T-helper 22 cell (primary cell): ENCODE results near the gene C1orf122.

Experiments used
- DNase-seq: peaks from one replicate; pipeline ENCODE4 v3.0.0-alpha.2; 2020; ENCODE audit warnings: low read depth

Gene C1orf122

DNA sequence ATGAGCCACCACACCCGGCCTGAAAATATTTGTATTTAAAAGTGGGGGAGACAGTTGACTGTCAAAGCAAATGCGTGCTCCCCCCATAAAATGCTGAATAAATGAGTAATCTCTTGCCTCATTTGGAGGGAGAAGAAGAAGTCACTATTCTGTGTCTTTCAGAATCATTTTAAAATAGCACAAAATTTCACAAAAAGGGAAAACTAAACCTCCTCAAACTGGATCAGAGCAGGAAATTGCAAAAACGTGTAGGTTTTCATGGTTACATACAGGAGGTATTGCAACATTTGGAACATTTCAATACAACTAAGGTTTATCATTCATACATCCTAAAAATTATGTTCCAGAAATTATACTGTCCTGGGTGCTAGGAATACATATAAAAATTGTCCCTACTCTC is 38.2 kb downstream of the C1orf122 start:
- no peak for DNase-seq

DNA sequence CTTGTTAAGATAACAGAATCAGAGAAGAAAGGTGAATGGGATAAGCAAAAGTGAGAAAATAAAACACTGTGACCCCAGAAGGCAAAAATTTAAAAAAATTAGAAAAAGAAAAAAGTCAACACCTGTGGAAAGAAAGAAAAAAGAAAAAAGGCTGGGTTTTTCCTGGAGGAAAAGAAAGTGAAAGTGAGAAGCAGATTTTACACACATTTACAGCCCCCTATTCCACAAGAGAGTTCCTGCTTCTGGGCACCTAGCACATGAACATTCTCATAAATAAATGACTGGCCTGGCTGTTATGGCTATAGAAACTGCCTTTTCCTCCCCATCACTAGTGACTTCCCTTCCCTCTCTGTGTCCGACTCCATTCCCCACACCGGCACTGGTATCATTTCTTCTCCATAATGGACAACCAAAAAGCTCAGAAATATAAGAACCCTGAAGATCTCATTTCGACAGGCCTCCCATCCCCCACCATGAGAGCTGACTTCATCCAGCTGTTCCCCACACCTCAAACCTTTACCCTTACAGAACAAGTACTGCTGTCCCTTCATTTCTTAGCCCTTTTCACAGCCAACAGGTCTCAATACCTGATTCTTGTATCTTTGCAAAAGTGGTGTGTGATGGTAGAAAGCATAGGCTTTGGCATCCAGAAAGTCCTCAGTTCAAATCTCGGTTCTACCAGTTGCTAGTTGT is 39.2 kb downstream of the C1orf122 start:
- no peak for DNase-seq

DNA sequence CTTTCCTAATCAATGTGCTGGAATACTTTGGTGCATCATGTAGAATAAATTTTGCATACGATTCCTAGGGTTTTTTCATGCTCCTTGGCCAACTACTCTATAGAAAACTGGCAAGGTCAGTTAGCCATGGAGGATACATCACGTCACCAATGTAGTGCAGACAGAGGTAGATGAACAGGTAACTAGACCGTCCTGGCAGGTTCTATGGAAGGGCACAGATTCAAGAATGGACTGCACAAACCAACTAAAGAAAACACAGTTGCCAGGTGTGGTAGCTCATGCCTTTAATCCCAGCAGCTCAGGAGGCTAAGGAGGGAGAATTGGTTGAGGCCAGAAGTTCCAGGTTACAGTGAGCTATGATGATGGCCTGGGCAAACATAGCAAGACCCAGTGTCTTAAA is 41.9 kb downstream of the C1orf122 start:
- no peak for DNase-seq

DNA sequence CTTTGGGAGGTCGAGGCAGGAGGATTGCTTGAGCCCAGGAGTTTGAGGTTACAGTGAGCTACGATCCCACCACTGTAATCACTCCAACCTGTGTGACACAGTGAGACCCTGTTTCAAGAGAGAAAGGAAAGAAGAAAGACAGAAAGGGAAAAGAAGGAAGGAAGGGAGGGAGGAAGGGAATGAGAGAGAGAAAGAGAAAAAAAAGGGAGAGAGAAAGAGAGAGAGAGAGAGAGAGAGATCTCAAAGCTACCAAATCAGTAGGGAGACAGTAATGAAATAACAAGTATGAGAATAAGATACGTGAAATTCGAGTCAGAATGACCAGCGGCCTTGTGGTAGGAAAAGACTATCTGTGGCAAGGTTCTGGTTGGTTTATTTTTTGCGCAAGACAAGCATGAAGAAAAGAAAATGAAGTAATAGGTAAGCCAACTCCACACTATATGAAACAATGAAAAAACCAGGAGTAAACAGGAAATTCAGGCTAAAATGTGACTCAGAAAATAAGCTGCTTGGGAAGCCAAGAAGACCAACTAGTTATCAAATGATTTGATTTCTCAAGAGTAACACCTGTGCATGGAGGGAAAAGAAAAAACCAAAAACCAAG is 42.9 kb downstream of the C1orf122 start:
- DNase-seq, result no peak

DNA sequence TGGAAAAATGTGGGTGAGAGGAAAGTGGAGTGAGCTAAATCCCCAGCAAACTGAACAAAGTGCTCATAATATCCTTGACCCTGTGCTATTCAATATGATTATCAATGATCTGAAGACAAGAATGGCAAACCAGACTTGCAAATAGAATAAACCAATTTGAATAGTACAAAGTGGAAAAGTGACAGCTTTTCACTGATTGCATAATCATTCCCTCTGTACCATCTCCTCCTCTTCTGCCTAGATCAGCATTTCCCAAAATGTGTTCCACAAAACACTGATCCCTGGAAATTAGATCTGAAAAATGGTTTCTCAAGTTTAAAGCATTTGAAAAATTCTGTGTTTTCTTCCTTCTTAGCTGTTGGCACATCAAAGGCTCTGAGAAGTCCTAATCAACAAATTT is 43.7 kb downstream of the C1orf122 start:
- no peak for DNase-seq

DNA sequence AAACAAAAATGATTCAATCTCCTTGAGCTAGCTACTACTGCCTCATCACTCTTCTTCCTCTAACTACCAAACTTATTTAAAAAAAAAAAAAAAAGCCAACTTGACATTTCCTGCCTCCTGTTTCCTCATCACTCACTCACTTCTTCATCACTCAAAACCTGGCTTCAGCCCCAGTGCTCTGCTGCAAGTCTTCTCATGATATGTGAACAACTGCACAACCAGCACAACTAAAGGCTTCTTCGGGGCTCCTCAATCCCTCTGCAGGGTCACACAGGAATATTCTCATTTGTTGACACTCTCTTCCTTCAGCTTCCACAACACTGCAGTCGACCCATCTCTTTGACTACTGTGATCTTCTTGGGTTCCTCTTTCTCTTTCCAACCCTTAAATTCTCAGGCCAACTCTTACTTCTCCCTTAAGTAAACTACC is 44.2 kb downstream of the C1orf122 start:
- DNase-seq, result no peak

DNA sequence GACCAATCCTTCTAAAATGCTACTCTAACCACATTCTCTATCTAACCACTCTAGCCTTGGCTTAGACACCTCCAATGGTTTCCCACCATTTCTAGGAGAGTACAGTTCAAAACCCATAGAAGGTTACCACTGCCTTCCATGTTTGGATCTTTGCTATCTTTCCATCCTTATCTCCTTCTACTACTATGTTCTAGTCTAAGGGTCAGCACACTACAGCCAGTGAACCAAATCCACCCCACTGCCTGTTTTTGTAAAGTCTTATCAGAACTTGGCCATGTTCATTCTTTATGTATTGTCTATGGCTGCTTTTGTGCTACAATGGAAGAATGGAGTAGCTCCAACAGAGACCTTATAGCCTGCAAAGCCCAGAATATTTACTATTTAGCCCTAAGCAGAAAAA is 45.6 kb downstream of the C1orf122 start:
- DNase-seq, result no peak

DNA sequence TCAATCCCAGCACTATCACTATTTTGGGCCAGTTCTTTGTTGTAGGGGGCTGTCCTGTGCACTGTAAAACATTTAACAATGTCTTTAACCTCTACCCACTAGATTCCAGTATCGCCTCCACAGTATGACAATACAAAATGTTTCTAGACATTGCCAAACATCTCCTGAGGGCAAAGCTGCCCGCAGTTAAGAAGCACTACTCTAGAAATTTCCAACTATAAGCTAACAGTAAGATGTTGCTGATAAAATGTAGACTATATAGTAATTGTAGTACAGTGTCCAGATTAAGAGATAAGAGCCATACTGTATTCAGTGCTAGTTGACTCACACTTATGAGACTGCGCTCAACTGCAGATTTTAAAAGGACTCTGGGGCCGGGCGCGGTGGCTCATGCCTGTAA is 46.8 kb downstream of the C1orf122 start:
- no peak for DNase-seq
